ENCODE results near the gene TINAGL1. TPM values are rescaled to one million over a fixed set of nuclear protein-coding genes. Genes with fewer than 3 reads are reported as not detected.

Gene TINAGL1
- total RNA-seq, 1 donor from 2014 or later: 4.5 TPM

DNA sequence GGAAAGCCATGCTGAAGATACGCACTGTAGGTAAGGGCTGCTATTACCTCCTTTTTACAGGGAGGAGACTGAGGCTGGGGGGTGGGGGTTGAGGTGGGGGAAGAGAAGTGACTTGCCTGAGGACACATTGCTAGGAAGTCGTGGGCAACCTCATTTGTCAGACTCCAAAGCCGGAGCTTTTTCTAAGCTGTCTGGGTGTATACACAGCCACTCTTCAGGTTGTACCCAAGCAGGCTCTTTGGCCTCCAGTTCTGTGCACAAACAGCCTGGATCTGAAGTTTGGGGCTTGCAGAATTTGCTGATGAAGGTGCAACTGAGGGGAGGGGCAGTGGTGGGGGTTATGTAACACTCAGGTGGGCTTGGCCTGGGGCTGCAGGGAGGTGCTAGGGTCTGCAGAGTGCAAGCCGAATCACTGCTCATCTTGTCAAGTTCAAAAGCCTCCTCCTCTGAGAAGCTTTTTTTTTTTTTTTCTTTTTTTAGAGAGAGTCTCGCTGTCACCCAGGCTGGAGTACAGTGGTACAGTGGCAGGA lies 16.9 kb downstream of the TINAGL1 start:
- TF ChIP-seq, protein P1, sequence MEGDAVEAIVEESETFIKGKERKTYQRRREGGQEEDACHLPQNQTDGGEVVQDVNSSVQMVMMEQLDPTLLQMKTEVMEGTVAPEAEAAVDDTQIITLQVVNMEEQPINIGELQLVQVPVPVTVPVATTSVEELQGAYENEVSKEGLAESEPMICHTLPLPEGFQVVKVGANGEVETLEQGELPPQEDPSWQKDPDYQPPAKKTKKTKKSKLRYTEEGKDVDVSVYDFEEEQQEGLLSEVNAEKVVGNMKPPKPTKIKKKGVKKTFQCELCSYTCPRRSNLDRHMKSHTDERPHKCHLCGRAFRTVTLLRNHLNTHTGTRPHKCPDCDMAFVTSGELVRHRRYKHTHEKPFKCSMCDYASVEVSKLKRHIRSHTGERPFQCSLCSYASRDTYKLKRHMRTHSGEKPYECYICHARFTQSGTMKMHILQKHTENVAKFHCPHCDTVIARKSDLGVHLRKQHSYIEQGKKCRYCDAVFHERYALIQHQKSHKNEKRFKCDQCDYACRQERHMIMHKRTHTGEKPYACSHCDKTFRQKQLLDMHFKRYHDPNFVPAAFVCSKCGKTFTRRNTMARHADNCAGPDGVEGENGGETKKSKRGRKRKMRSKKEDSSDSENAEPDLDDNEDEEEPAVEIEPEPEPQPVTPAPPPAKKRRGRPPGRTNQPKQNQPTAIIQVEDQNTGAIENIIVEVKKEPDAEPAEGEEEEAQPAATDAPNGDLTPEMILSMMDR (IDR thresholded peaks at IDR 0.05; ENCODE audit: unreplicated experiment): no peak
- H3K36me3 Mint-ChIP-seq (ENCODE audit: low read depth, unreplicated experiment): no peaks in the 10 kb centered on the region
- H3K4me1 Mint-ChIP-seq (ENCODE audit: unreplicated experiment): peaks cover 6% of the 10 kb centered on the region
- no peaks in the 10 kb centered on the region for H3K9me3 Mint-ChIP-seq (ENCODE audit: unreplicated experiment)
- no peak overlapping the region for H3K27ac Mint-ChIP-seq (ENCODE audit: unreplicated experiment)
- peaks cover 5% of the 10 kb centered on the region for H3K27me3 Mint-ChIP-seq (ENCODE audit: unreplicated experiment)
- no peak overlapping the region for H3K4me3 Mint-ChIP-seq (ENCODE audit: unreplicated experiment)
- no peak for DNase-seq (ENCODE audit: low spot score)

DNA sequence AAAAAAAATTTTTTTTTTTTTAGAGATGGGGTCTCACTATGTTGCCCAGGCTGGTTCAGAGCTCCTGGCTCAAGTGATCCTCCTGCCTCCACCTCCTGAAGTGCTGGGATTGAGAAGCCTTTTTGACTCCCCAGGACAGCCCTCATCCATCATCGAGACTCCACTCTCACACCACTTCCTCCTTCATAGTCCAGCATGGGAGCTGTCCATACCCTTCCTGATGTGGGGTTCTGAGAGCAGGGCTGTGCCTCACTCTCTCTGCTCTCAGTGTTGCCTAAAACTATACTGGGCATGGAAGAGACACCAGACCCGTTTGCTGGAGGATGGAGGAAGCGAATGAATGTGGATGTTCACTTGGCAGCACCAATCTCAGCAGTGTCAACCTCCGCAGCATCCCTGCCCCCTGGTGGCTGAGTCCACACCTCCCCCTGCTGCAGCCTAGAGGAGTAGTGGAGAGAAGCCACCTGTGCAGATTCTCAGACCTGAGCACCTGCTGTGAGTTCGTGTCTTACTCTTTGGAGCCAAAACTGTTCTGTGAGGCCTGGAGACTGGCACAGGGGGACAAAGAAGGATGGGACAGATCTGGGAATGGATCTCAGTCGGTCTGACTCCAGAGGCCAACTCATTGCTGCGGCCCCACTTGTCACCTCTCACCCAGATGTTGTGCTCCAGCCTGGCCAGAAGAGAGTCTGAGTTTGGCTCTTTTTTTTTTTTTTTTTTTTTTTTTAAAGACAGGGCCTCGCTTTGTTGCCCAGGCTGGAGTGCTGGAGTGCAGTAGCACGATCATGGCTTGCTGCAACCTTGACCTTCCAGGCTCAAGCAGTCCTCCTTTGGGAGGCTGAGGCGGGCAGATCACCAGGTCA lies 17.7 kb downstream of the TINAGL1 start:
- Mint-ChIP-seq H3K36me3 (ENCODE audit: low read depth, unreplicated experiment) (no peaks in the 10 kb centered on the region), H3K27ac (ENCODE audit: unreplicated experiment) (no peak overlapping the region), H3K4me1 (ENCODE audit: unreplicated experiment) (peaks cover 5% of the 10 kb centered on the region)

DNA sequence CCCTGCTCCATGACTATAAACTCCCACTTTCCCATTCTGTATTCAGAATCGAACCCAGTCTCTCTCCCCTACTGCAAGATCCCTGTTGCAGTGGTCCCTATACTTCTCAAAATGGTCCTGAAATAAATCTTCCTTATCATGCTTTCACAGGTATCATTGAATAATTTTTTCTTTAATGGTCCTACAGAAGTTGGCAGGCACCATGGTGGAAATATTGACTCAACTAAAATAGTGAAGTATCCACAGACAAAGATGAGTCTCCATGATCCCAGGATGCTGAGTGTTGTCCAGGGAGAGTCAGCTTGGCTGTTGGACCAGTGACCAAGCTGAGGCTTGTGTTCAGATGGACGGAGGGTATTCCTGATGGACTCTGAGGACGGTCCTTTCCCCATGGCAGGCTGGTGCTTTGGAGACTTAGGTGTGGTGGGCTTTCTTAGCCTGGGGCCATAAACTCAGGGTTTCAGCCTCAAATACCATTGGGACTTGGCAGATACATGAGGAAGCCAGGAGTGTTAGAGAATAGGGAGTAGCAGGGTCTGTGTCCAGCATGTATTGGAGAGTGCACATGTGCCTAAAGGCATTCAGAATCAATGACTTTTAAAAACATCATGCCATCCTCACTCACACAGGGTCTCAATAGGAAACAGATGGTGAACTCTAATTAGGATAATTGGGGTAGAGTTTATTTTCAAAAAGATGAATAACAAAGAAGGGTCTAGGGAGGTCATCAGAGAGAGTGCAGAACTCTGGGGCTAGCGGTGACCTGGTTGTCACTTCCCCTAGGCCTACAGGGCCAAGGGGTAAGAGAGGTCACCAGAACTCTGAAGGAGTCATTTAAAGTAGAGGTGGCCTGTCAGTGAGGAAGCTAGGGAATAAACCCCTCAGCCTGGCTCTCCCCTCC lies 19.8 kb downstream of the TINAGL1 start:
- Mint-ChIP-seq H3K4me1 (ENCODE audit: unreplicated experiment) (no peaks in the 10 kb centered on the region), H3K27ac (ENCODE audit: unreplicated experiment) (no peak overlapping the region), H3K4me3 (ENCODE audit: unreplicated experiment) (no peak overlapping the region), H3K36me3 (ENCODE audit: low read depth, unreplicated experiment) (no peaks in the 10 kb centered on the region), H3K9me3 (ENCODE audit: unreplicated experiment) (no peaks in the 10 kb centered on the region), H3K27me3 (ENCODE audit: unreplicated experiment) (peaks cover 5% of the 10 kb centered on the region)
- TF ChIP-seq, protein P1 (IDR thresholded peaks at IDR 0.05; ENCODE audit: unreplicated experiment): no peak
- DNase-seq (ENCODE audit: low spot score): no peak

More for the DNA sequence above, 17.7 kb downstream of the TINAGL1 start:
- peak; percentile 89 for DNase-seq (ENCODE audit: low spot score)
- Mint-ChIP-seq H3K4me3 (ENCODE audit: unreplicated experiment) (no peak overlapping the region), H3K9me3 (ENCODE audit: unreplicated experiment) (no peaks in the 10 kb centered on the region), H3K27me3 (ENCODE audit: unreplicated experiment) (peaks cover 5% of the 10 kb centered on the region)
- TF ChIP-seq, protein P1 (IDR thresholded peaks at IDR 0.05; ENCODE audit: unreplicated experiment): peak; percentile 83

DNA sequence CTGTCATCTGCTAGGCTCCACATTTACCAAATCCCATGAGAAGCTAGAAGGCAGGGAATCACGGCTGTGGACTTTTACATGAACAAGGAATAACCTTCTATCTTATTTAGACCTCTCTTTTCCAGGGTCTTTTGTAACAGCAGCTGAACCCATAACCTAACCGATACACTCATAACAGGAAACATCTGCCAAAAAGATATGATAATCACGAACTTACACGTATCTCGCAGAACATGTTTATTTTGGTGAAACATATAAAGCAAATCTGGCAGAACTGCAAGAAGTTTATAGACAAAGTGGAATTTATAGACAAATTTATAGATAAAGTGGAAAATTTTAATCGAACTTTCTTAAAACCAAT lies 20.4 kb downstream of the TINAGL1 start:
- no peak overlapping the region for H3K27ac Mint-ChIP-seq (ENCODE audit: unreplicated experiment)
- TF ChIP-seq, protein P1 (IDR thresholded peaks at IDR 0.05; ENCODE audit: unreplicated experiment): no peak
- peaks cover 4% of the 10 kb centered on the region for H3K27me3 Mint-ChIP-seq (ENCODE audit: unreplicated experiment)
- H3K4me3 Mint-ChIP-seq (ENCODE audit: unreplicated experiment): no peak overlapping the region
- H3K9me3 Mint-ChIP-seq (ENCODE audit: unreplicated experiment): no peaks in the 10 kb centered on the region
- DNase-seq (ENCODE audit: low spot score): no peak
- H3K4me1 Mint-ChIP-seq (ENCODE audit: unreplicated experiment): no peaks in the 10 kb centered on the region
- no peaks in the 10 kb centered on the region for H3K36me3 Mint-ChIP-seq (ENCODE audit: low read depth, unreplicated experiment)
